ENCODE data around the gene ACO2. TPM values are rescaled to one million over a fixed set of nuclear protein-coding genes. Genes with fewer than 3 reads are reported as not detected.
A peak's percentile ranks its signal among the peaks of the same experiment; 100 is the strongest.

ACO2 gene
- total RNA-seq, 1 donor, result 57.9 TPM

GRCh38 chr22:41539146-41540005, 70.5 kb downstream of the ACO2 start:
- H3K4me1 ChIP-seq (ENCODE audit: insufficient read depth, low read length), result peaks cover 10% of the 10 kb centered on the region
- no peaks in the 10 kb centered on the region for H3K9me3 ChIP-seq (ENCODE audit: low read depth, low read length)
- no peak for TF ChIP-seq CTCF (IDR thresholded peaks at IDR 0.05; ENCODE audit: extremely low read depth, low read depth, low read length)
- DNase-seq (ENCODE audit: insufficient read length, low spot score, missing footprints), result peak; percentile 87
- H3K27me3 ChIP-seq (ENCODE audit: insufficient read depth, low read length), result no peaks in the 10 kb centered on the region
- peaks cover 75% of the 10 kb centered on the region for H3K79me2 ChIP-seq (ENCODE audit: insufficient read depth, low read length)
- H4K20me1 ChIP-seq (ENCODE audit: insufficient read depth, low read length), result peaks cover 37% of the 10 kb centered on the region
- peak overlapping the region; percentile 23 for H3K4me2 ChIP-seq (ENCODE audit: insufficient read depth, low read length)
- H3K36me3 ChIP-seq (ENCODE audit: insufficient read depth, low read length), result peaks cover 30% of the 10 kb centered on the region
- H3K4me3 ChIP-seq (ENCODE audit: insufficient read depth, low read length), result no peak overlapping the region
- no peak overlapping the region for H2AFZ ChIP-seq (ENCODE audit: low read length)
- peak overlapping the region; percentile 26 for H3K27ac ChIP-seq (ENCODE audit: low read depth, low read length)

- H3K27me3 ChIP-seq (ENCODE audit: insufficient read depth, low read length), result no peaks in the 10 kb centered on the region
- no peak for TF ChIP-seq CTCF (IDR thresholded peaks at IDR 0.05; ENCODE audit: extremely low read depth, low read depth, low read length)
- DNase-seq (ENCODE audit: insufficient read length, low spot score, missing footprints), result no peak
- H4K20me1 ChIP-seq (ENCODE audit: insufficient read depth, low read length), result peaks cover 34% of the 10 kb centered on the region
- H2AFZ ChIP-seq (ENCODE audit: low read length), result no peak overlapping the region
- no peak overlapping the region for H3K4me3 ChIP-seq (ENCODE audit: insufficient read depth, low read length)
- H3K4me2 ChIP-seq (ENCODE audit: insufficient read depth, low read length), result peak overlapping the region; percentile 23
- H3K79me2 ChIP-seq (ENCODE audit: insufficient read depth, low read length), result peaks cover 73% of the 10 kb centered on the region
- peaks cover 24% of the 10 kb centered on the region for H3K36me3 ChIP-seq (ENCODE audit: insufficient read depth, low read length)
- no peaks in the 10 kb centered on the region for H3K9me3 ChIP-seq (ENCODE audit: low read depth, low read length)
- H3K4me1 ChIP-seq (ENCODE audit: insufficient read depth, low read length), result peaks cover 14% of the 10 kb centered on the region
- peak overlapping the region; percentile 26 for H3K27ac ChIP-seq (ENCODE audit: low read depth, low read length)
Observed at GRCh38 chr22:41540006-41540315, 71.0 kb downstream of the ACO2 start.

- Histone ChIP-seq H3K79me2 (ENCODE audit: insufficient read depth, low read length) (peaks cover 73% of the 10 kb centered on the region), H4K20me1 (ENCODE audit: insufficient read depth, low read length) (peaks cover 34% of the 10 kb centered on the region), H3K4me2 (ENCODE audit: insufficient read depth, low read length) (no peak overlapping the region)
Observed at GRCh38 chr22:41540365-41540764, 71.4 kb downstream of the ACO2 start.

More at GRCh38 chr22:41540365-41540764, 71.4 kb downstream of the ACO2 start:
- peak overlapping the region; percentile 26 for H3K27ac ChIP-seq (ENCODE audit: low read depth, low read length)
- H3K4me3 ChIP-seq (ENCODE audit: insufficient read depth, low read length), result no peak overlapping the region
- H3K9me3 ChIP-seq (ENCODE audit: low read depth, low read length), result no peaks in the 10 kb centered on the region
- DNase-seq (ENCODE audit: insufficient read length, low spot score, missing footprints), result peak; percentile 41
- TF ChIP-seq CTCF (IDR thresholded peaks at IDR 0.05; ENCODE audit: extremely low read depth, low read depth, low read length), result no peak
- H3K4me1 ChIP-seq (ENCODE audit: insufficient read depth, low read length), result peaks cover 16% of the 10 kb centered on the region
- no peaks in the 10 kb centered on the region for H3K27me3 ChIP-seq (ENCODE audit: insufficient read depth, low read length)
- H3K36me3 ChIP-seq (ENCODE audit: insufficient read depth, low read length), result peaks cover 21% of the 10 kb centered on the region
- H2AFZ ChIP-seq (ENCODE audit: low read length), result no peak overlapping the region

Data from osteoblast (primary cell).